Measurements from ENCODE around the gene SHB.
"Not testable (repeated sequence)": the region's sequence is repeated elsewhere in the genome, so short reads cannot be mapped to it uniquely, and the experiment has no call there.

DNA sequence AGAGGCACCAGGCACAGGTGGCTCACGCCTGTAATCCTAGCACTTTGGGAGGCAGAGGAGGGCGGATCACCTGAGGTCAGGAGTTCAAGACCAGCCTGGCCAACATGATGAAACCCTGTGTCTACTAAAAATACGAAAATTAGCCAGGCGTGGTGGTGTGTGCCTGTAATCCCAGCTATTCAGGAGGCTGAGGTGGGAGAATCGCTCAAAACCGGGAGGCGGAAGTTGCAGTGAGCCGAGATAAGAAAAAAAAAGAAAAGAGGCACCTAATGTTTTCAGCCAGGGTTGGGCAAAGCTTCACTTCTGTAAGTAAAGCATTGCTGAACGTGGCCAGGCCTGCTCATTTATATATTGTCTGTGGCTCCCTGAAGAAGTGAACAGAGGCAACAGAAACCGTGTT is 23.1 kb downstream of the SHB start:
- TF ChIP-seq SP1 (IDR thresholded peaks at IDR 0.05; ENCODE audit: low read depth, low read length); SIRT6 (IDR thresholded peaks at IDR 0.05; ENCODE audit: low read length): not testable (repeated sequence)
